GM12801 (cell line): Measurements from ENCODE around the gene TACR1.

Experiments
- TF ChIP-seq, protein P1 (sequence below): IDR thresholded peaks from one replicate; pipeline ENCODE4 v1.5.1; 2011; ENCODE audit warnings: control low read depth; ENCODE audit not compliant: insufficient read length; ENCODE audit errors: extremely low read depth

The TACR1 gene

DNA sequence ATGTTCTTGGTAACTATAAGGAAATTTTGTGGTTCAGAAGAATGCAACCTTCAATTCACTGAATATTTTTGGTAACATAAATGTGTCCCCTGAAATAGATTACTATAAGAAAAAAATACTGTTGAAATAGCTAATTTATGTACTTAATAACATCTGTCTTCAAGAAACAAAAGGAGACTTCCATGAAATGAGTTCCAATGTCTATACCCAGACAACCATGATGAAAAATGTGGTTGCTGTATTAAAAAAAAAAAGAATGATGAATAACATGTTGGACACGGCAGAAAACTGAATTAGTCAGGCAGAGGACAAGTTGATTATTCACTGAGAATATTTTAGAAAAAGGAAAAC, 98.5 kb downstream of the TACR1 start:
- TF ChIP-seq, protein P1, sequence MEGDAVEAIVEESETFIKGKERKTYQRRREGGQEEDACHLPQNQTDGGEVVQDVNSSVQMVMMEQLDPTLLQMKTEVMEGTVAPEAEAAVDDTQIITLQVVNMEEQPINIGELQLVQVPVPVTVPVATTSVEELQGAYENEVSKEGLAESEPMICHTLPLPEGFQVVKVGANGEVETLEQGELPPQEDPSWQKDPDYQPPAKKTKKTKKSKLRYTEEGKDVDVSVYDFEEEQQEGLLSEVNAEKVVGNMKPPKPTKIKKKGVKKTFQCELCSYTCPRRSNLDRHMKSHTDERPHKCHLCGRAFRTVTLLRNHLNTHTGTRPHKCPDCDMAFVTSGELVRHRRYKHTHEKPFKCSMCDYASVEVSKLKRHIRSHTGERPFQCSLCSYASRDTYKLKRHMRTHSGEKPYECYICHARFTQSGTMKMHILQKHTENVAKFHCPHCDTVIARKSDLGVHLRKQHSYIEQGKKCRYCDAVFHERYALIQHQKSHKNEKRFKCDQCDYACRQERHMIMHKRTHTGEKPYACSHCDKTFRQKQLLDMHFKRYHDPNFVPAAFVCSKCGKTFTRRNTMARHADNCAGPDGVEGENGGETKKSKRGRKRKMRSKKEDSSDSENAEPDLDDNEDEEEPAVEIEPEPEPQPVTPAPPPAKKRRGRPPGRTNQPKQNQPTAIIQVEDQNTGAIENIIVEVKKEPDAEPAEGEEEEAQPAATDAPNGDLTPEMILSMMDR = no peak

- TF ChIP-seq, protein P1 = no peak
Measured at GRCh38 chr2:75100011-75100800, 99.1 kb downstream of the TACR1 start.

GRCh38 chr2:75099521-75099922, 99.8 kb downstream of the TACR1 start:
- TF ChIP-seq, protein P1 = no peak

DNA sequence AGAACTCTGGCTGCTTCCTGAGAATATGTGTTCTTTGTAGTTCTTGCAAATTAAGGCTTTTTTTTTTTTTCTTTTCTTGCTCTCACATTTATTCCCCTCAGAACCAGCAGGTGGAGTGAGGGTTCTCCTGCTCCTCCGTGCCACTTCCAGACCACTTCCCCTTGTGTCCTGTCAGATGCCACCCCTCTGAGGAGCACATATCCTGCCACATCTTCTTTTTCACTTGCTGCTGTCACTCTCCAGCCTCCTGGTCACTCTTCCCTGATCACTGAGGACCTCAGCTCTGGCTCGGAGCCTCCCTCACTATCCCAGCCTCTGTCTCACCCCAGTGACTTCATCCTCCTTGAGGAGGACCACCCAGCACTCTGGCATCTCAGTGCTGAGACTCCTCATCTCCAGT, 100.5 kb downstream of the TACR1 start:
- TF ChIP-seq, protein P1 = no peak

DNA sequence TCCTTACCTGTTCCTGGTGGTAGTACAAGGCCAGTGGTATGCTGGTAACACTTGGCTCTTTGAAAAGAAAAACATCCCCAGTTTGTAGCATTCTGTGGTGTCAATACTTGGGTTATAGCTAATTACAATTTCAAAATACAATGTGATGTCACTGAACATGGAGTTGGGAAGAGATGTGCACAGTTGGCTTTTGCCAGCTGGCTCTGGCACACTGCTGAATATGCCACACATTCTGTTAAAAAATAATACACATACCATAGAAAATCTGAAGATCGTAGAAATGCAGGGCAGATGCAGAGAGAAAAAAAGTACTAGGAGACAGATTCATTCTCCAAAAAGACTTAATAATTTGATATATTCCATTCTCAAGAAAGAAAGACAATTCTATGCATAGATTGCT, 101.5 kb downstream of the TACR1 start:
- TF ChIP-seq, protein P1 = no peak

DNA sequence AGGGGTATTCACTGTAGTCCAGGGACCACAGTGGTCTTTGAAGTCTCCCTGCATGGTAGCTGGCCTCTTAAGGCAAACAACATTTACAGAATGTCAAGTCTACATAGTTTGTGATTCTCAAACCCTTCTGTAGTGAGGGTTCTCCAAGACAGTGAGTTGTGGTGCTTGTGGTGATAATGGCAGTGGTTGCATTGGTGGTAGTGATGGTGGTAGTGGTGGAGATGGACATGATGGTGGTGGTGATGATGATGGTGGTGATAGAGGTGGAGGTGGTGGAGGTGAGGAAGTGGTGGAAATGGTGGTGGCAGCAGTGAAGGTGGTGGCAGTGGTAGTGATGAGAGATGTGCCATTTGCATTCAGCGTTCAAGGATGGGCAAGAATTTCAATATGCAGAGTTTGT, 104.9 kb downstream of the TACR1 start:
- TF ChIP-seq, protein P1 = no peak

DNA sequence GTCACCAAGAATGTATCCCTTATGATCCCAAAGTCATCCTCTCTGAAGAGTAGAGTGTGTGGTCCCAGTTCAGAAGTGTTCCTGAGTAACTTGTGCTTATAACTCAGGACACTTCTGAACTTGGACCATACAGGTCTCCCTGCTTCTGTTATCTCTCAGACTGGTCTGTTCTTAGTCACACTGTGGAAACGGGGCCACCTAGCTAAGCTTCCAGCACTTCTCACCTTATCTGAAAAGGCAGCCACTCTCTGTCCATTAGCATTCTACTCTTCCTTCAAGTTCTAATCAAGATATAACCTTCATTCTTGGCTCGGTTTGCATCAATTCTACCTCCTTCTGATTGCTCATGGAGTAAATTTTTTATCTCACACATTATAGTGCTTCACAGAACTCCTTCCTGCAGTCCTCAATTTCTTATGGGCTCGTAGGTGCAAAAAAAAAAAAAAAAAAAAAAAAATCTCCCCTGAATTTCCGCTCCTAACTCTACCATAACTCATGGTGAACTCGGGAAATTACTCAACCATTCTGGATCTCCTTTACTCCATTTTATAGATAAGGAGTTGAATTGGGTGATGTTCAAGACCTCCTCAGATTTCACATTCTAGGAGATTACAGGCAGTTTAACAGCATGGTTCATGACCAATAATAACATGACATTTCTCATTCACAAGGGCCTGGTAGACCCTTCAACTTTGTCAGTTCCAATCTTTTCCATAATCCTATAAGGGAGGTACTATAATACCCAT, 108.4 kb downstream of the TACR1 start:
- TF ChIP-seq, protein P1 = no peak
